K562 (cell line): ENCODE data around the gene KNL1. TPM values are rescaled to one million over a fixed set of nuclear protein-coding genes. Genes with fewer than 3 reads are reported as not detected.

Experiments used
- BCOR ChIP-seq: fragments of 450-650 bp; IDR thresholded peaks from 2 replicates; pipeline ENCODE4 v1.6.1; 2016
- CREB3 ChIP-seq: fragments of 450-650 bp; conservative IDR thresholded peaks from 2 replicates; pipeline ENCODE4 v1.6.1; 2016; ENCODE audit warnings: missing genetic modification characterization, low read depth, mild to moderate bottlenecking, missing compliant biosample characterization, moderate library complexity
- EHMT2 ChIP-seq: fragments of 450-650 bp; IDR thresholded peaks from 2 replicates; pipeline ENCODE4 v1.6.1; 2018; ENCODE audit warnings: antibody characterized with exemption
- EP300 ChIP-seq: IDR thresholded peaks from 2 replicates; pipeline ENCODE4 v1.6.1; 2012; ENCODE audit warnings: low read length, improper control_type of control experiment
- EP400 ChIP-seq: fragments of 450-650 bp; IDR thresholded peaks from 2 replicates; pipeline ENCODE4 v1.6.1; 2017; ENCODE audit warnings: antibody characterized with exemption, mild to moderate bottlenecking, moderate library complexity
- FIP1L1 ChIP-seq: fragments of 200-400 bp; formaldehyde crosslinking; IDR thresholded peaks from 2 replicates; pipeline ENCODE4 v1.6.1; 2018; ENCODE audit warnings: mild to moderate bottlenecking, low read depth, low read length; ENCODE audit not compliant: poor library complexity, severe bottlenecking
- HMGXB4 ChIP-seq: sonication (generic); formaldehyde crosslinking; IDR thresholded peaks from 2 replicates; pipeline ENCODE4 v1.8.1; 2023; ENCODE audit warnings: mild to moderate bottlenecking, missing genetic modification reagents
- NFXL1 ChIP-seq: fragments of 450-650 bp; formaldehyde crosslinking; IDR thresholded peaks from 2 replicates; pipeline ENCODE4 v1.4.0; 2021; ENCODE audit warnings: mild to moderate bottlenecking
- POLR2H ChIP-seq: IDR thresholded peaks from 2 replicates; pipeline ENCODE4 v1.6.1; 2016; ENCODE audit warnings: missing genetic modification characterization, low read depth, mild to moderate bottlenecking, control low read depth, missing compliant biosample characterization, moderate library complexity
- RBM14 ChIP-seq: fragments of 200-400 bp; formaldehyde crosslinking; IDR thresholded peaks from 2 replicates; pipeline ENCODE4 v1.6.1; 2018; ENCODE audit warnings: low read depth, mild to moderate bottlenecking, low read length, moderate library complexity, borderline replicate concordance; ENCODE audit not compliant: insufficient read depth
- RCOR1 ChIP-seq, 2 experiments: IDR thresholded peaks; 2 replicates each; pipeline ENCODE4 v1.6.1; 2012; ENCODE audit warnings: low read depth in 2 of 2, low read length in 2 of 2, borderline replicate concordance in 1 of 2, improper control_type of control experiment in 1 of 2
- SRSF7 ChIP-seq: fragments of 200-400 bp; formaldehyde crosslinking; optimal IDR thresholded peaks from 2 replicates; pipeline ENCODE3; 2017; ENCODE audit warnings: mild to moderate bottlenecking, low read depth, low read length
- TAF7 ChIP-seq: fragments of 450-650 bp; IDR thresholded peaks from 2 replicates; pipeline ENCODE4 v1.6.1; 2016; ENCODE audit warnings: missing genetic modification characterization, missing compliant biosample characterization
- TCF7 ChIP-seq: sonication (generic); IDR thresholded peaks from 2 replicates; pipeline ENCODE4 v1.6.1; 2016; ENCODE audit warnings: antibody characterized with exemption, borderline replicate concordance
- ZNF253 ChIP-seq: fragments of 250-450 bp; sonication (Bioruptor Pico); conservative IDR thresholded peaks from 2 replicates; pipeline ENCODE4 v1.6.1; 2021; ENCODE audit warnings: mild to moderate bottlenecking
- polyA plus RNA-seq, 8 experiments: library from polyadenylated mRNA; depleted of rRNA in 4 of 8; stranded (reverse) in 5 of 8; unstranded in 3 of 8; fragments of >200 nt; fragmentation: Nextera tagmentation in 2 of 8; fragmentation: Illumina TruSeq in 1 of 8; extraction: Ambion mirVana in 2 of 8; extraction: Trizol in 1 of 8; gene quantifications; 2 replicates each; pipeline versions ENCODE4 v1.2.1 to v1.2.3, GENCODE V29; 2011 to 2014; ENCODE audit warnings: inconsistent platforms in 1 of 8, missing spikeins in 1 of 8
- total RNA-seq, 7 experiments: library from RNA; depleted of rRNA in 6 of 7; stranded (reverse); fragments of >200 nt in 6 of 7; fragmentation: Illumina TruSeq in 2 of 7; extraction: Trizol in 2 of 7; gene quantifications; 2 replicates each; pipeline versions ENCODE4 v1.2.1 to v1.2.3, GENCODE V29; 2011 to 2021; ENCODE audit warnings: low replicate concordance in 1 of 7
- TF ChIP-seq, protein P1 (sequence below): sonication (generic); formaldehyde crosslinking; IDR thresholded peaks from 2 replicates; pipeline ENCODE4 v1.8.0; 2023; ENCODE audit warnings: missing genetic modification reagents, mild to moderate bottlenecking, borderline replicate concordance

Gene KNL1
- total and polyA plus RNA-seq, 9 of the 15 experiments (the other 6 are each of a cell fraction or from before 2014, with no cell fraction given): 14.5 to 65.4 (median 34.6) TPM

DNA sequence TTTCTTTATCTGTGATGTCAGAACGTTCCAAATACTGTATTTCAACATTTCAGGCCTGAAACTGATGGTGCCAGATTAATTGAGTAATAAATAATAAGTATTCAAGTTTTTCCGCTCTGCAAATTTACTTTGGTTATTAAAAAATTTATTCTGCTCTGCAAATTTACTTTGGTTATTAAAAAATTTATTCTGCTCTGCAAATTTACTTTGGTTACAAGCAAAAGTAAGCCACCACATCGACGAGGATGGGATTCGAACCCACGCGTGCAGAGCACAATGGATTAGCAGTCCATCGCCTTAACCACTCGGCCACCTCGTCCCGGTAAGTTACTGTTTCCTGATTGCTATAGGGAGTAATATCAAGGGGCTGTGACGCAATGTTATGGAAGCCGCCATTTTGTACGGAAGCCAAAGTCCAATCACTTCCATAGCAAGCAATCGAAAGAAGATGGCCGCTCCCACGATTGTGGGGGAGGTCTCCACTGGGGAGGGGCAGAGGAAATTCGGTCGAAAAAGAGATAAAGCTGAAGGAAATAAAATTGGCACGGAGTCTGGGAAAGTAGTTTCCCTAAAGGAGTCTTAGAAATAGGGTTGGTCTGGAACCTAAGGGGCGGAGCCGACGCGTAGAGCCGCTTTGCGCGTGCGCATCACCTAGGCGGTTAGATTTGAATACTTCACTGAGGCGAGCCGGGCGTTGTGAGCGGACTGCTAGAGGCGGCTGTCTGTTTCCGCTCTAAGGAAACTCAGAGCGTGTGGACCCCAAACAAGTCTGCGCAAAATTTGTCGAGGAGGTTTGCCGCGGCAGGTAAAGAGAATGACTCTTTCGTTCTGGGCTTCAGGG is at the start of gene KNL1 (continued):
- TF ChIP-seq, protein P1, sequence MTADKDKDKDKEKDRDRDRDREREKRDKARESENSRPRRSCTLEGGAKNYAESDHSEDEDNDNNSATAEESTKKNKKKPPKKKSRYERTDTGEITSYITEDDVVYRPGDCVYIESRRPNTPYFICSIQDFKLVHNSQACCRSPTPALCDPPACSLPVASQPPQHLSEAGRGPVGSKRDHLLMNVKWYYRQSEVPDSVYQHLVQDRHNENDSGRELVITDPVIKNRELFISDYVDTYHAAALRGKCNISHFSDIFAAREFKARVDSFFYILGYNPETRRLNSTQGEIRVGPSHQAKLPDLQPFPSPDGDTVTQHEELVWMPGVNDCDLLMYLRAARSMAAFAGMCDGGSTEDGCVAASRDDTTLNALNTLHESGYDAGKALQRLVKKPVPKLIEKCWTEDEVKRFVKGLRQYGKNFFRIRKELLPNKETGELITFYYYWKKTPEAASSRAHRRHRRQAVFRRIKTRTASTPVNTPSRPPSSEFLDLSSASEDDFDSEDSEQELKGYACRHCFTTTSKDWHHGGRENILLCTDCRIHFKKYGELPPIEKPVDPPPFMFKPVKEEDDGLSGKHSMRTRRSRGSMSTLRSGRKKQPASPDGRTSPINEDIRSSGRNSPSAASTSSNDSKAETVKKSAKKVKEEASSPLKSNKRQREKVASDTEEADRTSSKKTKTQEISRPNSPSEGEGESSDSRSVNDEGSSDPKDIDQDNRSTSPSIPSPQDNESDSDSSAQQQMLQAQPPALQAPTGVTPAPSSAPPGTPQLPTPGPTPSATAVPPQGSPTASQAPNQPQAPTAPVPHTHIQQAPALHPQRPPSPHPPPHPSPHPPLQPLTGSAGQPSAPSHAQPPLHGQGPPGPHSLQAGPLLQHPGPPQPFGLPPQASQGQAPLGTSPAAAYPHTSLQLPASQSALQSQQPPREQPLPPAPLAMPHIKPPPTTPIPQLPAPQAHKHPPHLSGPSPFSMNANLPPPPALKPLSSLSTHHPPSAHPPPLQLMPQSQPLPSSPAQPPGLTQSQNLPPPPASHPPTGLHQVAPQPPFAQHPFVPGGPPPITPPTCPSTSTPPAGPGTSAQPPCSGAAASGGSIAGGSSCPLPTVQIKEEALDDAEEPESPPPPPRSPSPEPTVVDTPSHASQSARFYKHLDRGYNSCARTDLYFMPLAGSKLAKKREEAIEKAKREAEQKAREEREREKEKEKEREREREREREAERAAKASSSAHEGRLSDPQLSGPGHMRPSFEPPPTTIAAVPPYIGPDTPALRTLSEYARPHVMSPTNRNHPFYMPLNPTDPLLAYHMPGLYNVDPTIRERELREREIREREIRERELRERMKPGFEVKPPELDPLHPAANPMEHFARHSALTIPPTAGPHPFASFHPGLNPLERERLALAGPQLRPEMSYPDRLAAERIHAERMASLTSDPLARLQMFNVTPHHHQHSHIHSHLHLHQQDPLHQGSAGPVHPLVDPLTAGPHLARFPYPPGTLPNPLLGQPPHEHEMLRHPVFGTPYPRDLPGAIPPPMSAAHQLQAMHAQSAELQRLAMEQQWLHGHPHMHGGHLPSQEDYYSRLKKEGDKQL: no peak
- peak; percentile 64; the same call in 1 of the 2 replicates for TF ChIP-seq EP300
- TF ChIP-seq NFXL1 (CRISPR knock-in tag): no peak
- peak; percentile 40; the same call in 1 of the 2 replicates for TF ChIP-seq TCF7
- TF ChIP-seq BCOR: peak; percentile 19; the same call in 1 of the 2 replicates
- TF ChIP-seq ZNF253 (CRISPR knock-in tag): no peak
- no peak for TF ChIP-seq SRSF7
- no peak for TF ChIP-seq RBM14
- peak; percentile 76 for TF ChIP-seq HMGXB4 (CRISPR knock-in tag)
- peak; percentile 72 for TF ChIP-seq TAF7
- peak; percentile 92 for TF ChIP-seq EP400
- TF ChIP-seq POLR2H (tag): peak; percentile 100
- peak; percentile 13 for TF ChIP-seq FIP1L1
- TF ChIP-seq RCOR1 (IDR thresholded peaks at IDR 0.05; ENCODE audit: borderline replicate concordance in 1 of 2, low read depth in 2 of 2, low read length in 2 of 2): peak in 1 of 2 experiments; percentile 72; a peak in 2 of 4 replicates
- peak; percentile 54 for TF ChIP-seq EHMT2
- peak; percentile 62; the same call in 1 of the 2 replicates for TF ChIP-seq CREB3
